ENCODE measurements around the gene MRPS11. TPM values are rescaled to one million over a fixed set of nuclear protein-coding genes. Genes with fewer than 3 reads are reported as not detected.
A peak's percentile ranks its signal among the peaks of the same experiment; 100 is the strongest.

The MRPS11 gene
- total and polyA plus RNA-seq, 9 of the 15 experiments (the other 6 are each of a cell fraction or from before 2014, with no cell fraction given) = 28.3 to 83.2 (median 53.1) TPM

DNA sequence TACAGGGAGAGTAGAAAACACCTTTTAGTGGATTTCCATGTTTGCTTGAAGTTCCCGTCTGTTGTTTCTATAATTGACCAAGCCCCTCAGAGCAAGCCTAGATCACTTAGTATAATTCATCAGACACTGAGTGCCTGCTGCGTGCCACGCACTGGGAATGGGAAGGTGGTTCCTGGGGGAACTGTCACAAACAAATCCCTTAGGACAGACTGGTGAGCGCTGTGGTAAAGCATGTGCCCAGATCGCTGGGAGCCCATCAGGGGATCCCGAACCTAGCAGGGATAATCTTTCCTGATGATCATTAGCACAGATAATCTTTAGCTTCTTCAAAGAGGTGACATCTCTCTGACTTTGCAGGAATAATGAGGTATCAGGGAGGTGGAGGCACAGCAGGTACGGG is 9.6 kb downstream of the MRPS11 start (continued):
- TF ChIP-seq PURB (CRISPR knock-in tag; IDR thresholded peaks at IDR 0.05; ENCODE audit: low read depth) (no peak), ZNF41 (CRISPR knock-in tag; conservative IDR thresholded peaks at IDR 0.05) (no peak), SP1 (CRISPR knock-in tag; IDR thresholded peaks at IDR 0.05) (no peak), PTRF (tag; IDR thresholded peaks at IDR 0.05) (no peak), EHMT2 (IDR thresholded peaks at IDR 0.05) (no peak)
- TF ChIP-seq, protein P1, sequence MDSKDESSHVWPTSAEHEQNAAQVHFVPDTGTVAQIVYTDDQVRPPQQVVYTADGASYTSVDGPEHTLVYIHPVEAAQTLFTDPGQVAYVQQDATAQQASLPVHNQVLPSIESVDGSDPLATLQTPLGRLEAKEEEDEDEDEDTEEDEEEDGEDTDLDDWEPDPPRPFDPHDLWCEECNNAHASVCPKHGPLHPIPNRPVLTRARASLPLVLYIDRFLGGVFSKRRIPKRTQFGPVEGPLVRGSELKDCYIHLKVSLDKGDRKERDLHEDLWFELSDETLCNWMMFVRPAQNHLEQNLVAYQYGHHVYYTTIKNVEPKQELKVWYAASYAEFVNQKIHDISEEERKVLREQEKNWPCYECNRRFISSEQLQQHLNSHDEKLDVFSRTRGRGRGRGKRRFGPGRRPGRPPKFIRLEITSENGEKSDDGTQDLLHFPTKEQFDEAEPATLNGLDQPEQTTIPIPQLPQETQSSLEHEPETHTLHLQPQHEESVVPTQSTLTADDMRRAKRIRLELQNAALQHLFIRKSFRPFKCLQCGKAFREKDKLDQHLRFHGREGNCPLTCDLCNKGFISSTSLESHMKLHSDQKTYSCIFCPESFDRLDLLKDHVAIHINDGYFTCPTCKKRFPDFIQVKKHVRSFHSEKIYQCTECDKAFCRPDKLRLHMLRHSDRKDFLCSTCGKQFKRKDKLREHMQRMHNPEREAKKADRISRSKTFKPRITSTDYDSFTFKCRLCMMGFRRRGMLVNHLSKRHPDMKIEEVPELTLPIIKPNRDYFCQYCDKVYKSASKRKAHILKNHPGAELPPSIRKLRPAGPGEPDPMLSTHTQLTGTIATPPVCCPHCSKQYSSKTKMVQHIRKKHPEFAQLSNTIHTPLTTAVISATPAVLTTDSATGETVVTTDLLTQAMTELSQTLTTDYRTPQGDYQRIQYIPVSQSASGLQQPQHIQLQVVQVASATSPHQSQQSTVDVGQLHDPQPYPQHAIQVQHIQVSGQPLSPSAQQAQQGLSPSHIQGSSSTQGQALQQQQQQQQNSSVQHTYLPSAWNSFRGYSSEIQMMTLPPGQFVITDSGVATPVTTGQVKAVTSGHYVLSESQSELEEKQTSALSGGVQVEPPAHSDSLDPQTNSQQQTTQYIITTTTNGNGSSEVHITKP (IDR thresholded peaks at IDR 0.05; ENCODE audit: partially characterized antibody) = no peak

- POLR2A ChIA-PET = interaction anchor here (0.6 to 0.9 kb wide), 3 partner anchors 11 to 56 kb away, joined by 3 to 4 read pairs (median 3); partner anchors contain the start of genes MRPL46 and MRPS11
- ATAC-seq (no peak), FAIRE-seq (no peak), DNase-seq (ENCODE audit: extremely low read depth in 1 of 4, low spot score in 3 of 4) (no peak)
- 94% methylated on average over 5 of the region's 5 CpGs for WGBS (ENCODE audit: insufficient coverage, low coverage, missing lambda C conversion rate)
- Histone ChIP-seq H3K27ac (ENCODE audit: extremely low read depth, low read depth, low read length) (no peak overlapping the region), H3K4me3 (no peak overlapping the region), H3K27me3 (ENCODE audit: control insufficient read depth in 2 of 2, insufficient read depth in 2 of 2, low read length in 2 of 2) (no peaks in the 10 kb centered on the region), H3K36me3 (ENCODE audit: control insufficient read depth, insufficient read depth, low read length) (peaks cover 44% of the 10 kb centered on the region), H3K4me2 (ENCODE audit: insufficient read depth, low read length) (no peak overlapping the region), H3K79me2 (ENCODE audit: control insufficient read depth, insufficient read depth, low read length) (no peaks in the 10 kb centered on the region), H3K9me3 (replicated peaks; ENCODE audit: control insufficient read depth, insufficient read depth, low read depth, low read length) (no peaks in the 10 kb centered on the region), H3K9me1 (ENCODE audit: control insufficient read depth, insufficient read depth, low read length) (no peaks in the 10 kb centered on the region), H3K9ac (ENCODE audit: insufficient read depth in 1 of 2, low read depth in 2 of 2, low read length in 2 of 2) (peak overlapping the region in 1 of 2 experiments; percentile 41; a peak in 1 of 4 replicates), H3K4me1 (replicated peaks in 1 of 2; ENCODE audit: control insufficient read depth in 2 of 2, insufficient read depth in 2 of 2, low read length in 2 of 2) (no peaks in the 10 kb centered on the region), H2AFZ (ENCODE audit: low read depth, low read length) (no peak overlapping the region), H4K20me1 (replicated peaks; ENCODE audit: control insufficient read depth, insufficient read depth, low read length) (no peaks in the 10 kb centered on the region)
- in situ Hi-C loops (cut with MboI) = loop anchor here (5.0 to 10.0 kb wide), 2 partner anchors 139 to 347 kb away; no protein-coding TSS in a partner anchor
- CTCF ChIA-PET (ENCODE audit: low intra/inter-chr PET ratio) = interaction anchor here (2.9 kb wide), 1 partner anchor 136 kb away, joined by 34 read pairs; no protein-coding TSS in a partner anchor
- no TSS peak for BruUV-seq (replicated peaks)
- TF ChIP-seq ZNF354B (CRISPR knock-in tag; IDR thresholded peaks at IDR 0.05) = no peak
- TF ChIP-seq DLX4 (CRISPR knock-in tag; IDR thresholded peaks at IDR 0.05) = no peak
- TF ChIP-seq HMG20A (CRISPR knock-in tag; conservative IDR thresholded peaks at IDR 0.05) = no peak
- intact Hi-C loops (cut with micrococcal nuclease) = loop anchor here (2.0 kb wide), 1 partner anchor 223 kb away; no protein-coding TSS in a partner anchor
Measured at GRCh38 chr15:88477904-88478303, 10.4 kb downstream of the MRPS11 start.

All from K562 (cell line).